ENCODE results near the gene COTL1. TPM values are rescaled to one million over a fixed set of nuclear protein-coding genes. Genes with fewer than 3 reads are reported as not detected.
"Not testable (repeated sequence)": the region's sequence is repeated elsewhere in the genome, so short reads cannot be mapped to it uniquely, and the experiment has no call there.

The COTL1 gene
- total RNA-seq, 4 donors from 2014 or later = 19.1 to 66.9 (median 29.4) TPM

DNA sequence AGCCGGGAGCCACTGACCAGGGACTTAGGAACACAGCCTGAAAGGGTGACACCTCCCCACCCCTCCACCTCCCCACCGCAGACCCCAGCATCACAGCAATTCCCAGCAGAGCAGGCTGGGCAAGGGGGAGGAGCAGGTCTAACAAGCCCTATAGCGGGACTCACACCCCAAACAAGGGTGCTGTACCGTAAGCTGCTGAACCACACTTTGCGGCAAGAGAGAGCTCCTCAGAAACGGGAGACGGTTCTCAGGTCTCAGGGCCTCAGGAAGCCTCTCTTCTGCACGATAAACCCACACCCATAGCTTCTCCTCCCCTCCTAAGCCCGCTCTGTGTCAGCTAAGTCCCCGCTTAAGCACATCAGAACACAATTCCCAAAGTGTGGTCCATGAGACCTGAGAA is 11.7 kb upstream of the COTL1 start:
- Histone ChIP-seq H3K27me3 (no peaks in the 10 kb centered on the region), H3K9me3 (no peaks in the 10 kb centered on the region), H3K27ac (no peak overlapping the region), H3K4me1 (no peaks in the 10 kb centered on the region), H3K36me3 (no peaks in the 10 kb centered on the region), H3K4me3 (no peak overlapping the region)
- DNase-seq = no peak
- intact Hi-C loops (cut with DNase I; ENCODE audit: low total_unique reads) = no loop called here
- no peak for TF ChIP-seq POLR2A (IDR thresholded peaks at IDR 0.05)
- TF ChIP-seq, protein P1, sequence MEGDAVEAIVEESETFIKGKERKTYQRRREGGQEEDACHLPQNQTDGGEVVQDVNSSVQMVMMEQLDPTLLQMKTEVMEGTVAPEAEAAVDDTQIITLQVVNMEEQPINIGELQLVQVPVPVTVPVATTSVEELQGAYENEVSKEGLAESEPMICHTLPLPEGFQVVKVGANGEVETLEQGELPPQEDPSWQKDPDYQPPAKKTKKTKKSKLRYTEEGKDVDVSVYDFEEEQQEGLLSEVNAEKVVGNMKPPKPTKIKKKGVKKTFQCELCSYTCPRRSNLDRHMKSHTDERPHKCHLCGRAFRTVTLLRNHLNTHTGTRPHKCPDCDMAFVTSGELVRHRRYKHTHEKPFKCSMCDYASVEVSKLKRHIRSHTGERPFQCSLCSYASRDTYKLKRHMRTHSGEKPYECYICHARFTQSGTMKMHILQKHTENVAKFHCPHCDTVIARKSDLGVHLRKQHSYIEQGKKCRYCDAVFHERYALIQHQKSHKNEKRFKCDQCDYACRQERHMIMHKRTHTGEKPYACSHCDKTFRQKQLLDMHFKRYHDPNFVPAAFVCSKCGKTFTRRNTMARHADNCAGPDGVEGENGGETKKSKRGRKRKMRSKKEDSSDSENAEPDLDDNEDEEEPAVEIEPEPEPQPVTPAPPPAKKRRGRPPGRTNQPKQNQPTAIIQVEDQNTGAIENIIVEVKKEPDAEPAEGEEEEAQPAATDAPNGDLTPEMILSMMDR (IDR thresholded peaks at IDR 0.05) = no peak

DNA sequence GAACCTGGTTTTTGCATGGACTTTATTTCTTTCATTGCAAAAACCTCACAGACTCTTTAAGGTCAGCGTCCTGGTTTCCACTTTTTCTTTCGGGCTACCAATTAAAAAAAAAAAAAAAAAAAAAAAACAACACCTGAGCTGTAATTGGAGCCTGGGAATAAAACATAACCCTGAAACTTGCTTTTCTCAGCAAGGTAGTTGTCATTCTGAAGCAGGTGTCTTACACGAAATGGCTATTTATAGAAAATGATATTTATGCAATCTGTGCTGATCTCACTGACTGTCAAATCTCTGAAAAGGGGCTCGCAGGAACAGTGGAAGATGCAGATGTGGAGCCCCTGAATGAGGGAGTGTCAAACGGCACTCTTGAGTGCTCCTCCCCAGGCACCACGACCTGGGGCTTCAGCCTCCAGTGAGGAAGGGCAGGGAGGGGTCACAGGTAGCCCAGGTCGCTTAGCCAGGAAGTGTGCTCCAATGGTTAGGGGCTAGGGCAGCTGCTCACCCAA is 10.4 kb upstream of the COTL1 start:
- Histone ChIP-seq H3K36me3 (no peaks in the 10 kb centered on the region), H3K27me3 (no peaks in the 10 kb centered on the region), H3K4me3 (no peak overlapping the region), H3K4me1 (no peaks in the 10 kb centered on the region), H3K27ac (no peak overlapping the region), H3K9me3 (no peaks in the 10 kb centered on the region)
- intact Hi-C loops (cut with DNase I; ENCODE audit: low total_unique reads) = no loop called here
- no peak for TF ChIP-seq POLR2A (IDR thresholded peaks at IDR 0.05)
- TF ChIP-seq, protein P1 (IDR thresholded peaks at IDR 0.05) = no peak
- no peak for DNase-seq

DNA sequence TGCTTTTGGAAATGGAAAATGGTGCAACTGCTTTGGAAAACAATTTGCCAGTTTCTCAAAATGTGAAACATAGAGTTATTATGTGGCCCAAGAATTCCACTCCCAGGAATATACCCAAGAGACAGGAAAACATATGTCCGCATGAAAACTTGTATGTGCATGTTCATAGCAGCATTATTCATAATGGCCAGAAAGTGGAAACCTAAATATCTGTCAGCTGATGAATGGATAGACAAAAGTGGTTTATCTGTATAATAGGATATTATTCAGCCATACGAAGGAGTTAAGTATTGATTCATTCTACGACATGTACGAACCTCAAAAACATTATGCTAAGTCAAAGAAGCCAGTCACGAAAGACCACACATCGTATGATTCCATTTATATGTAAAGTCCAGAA is 7.7 kb upstream of the COTL1 start:
- DNase-seq = no peak
- H3K4me3 ChIP-seq = no peak overlapping the region
- no peak for TF ChIP-seq POLR2A (IDR thresholded peaks at IDR 0.05)
- TF ChIP-seq, protein P1 (IDR thresholded peaks at IDR 0.05) = no peak
- H3K36me3 ChIP-seq = no peaks in the 10 kb centered on the region
- intact Hi-C loops (cut with DNase I; ENCODE audit: low total_unique reads) = no loop called here
- no peaks in the 10 kb centered on the region for H3K9me3 ChIP-seq
- no peaks in the 10 kb centered on the region for H3K4me1 ChIP-seq
- no peak overlapping the region for H3K27ac ChIP-seq
- H3K27me3 ChIP-seq = no peaks in the 10 kb centered on the region

DNA sequence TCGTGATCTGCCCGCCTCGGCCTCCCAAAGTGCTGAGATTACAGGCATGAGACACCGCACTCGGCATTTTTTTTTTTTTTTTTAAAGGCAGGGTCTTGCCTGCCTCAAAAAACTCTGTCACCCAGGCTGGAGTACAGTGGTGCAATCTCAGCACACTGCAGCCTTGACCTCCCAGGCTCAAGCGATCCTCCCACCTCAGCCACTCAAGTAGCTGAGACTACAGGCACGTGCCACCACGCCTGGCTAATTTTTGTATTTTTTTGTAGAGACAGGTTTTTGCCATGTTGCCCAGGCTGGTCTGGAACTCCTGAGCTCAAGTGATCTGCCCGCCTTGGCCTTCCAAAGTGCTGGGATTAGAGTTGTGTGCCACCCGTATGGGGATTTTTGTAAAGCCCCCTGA is 3.0 kb upstream of the COTL1 start:
- not testable (repeated sequence) for H3K27ac ChIP-seq, DNase-seq, H3K4me1 ChIP-seq, H3K4me3 ChIP-seq, H3K27me3 ChIP-seq, H3K36me3 ChIP-seq, H3K9me3 ChIP-seq
- intact Hi-C loops (cut with DNase I; ENCODE audit: low total_unique reads) = loop anchor here (5.0 kb wide), 1 partner anchor 109 kb away; no protein-coding TSS in a partner anchor

DNA sequence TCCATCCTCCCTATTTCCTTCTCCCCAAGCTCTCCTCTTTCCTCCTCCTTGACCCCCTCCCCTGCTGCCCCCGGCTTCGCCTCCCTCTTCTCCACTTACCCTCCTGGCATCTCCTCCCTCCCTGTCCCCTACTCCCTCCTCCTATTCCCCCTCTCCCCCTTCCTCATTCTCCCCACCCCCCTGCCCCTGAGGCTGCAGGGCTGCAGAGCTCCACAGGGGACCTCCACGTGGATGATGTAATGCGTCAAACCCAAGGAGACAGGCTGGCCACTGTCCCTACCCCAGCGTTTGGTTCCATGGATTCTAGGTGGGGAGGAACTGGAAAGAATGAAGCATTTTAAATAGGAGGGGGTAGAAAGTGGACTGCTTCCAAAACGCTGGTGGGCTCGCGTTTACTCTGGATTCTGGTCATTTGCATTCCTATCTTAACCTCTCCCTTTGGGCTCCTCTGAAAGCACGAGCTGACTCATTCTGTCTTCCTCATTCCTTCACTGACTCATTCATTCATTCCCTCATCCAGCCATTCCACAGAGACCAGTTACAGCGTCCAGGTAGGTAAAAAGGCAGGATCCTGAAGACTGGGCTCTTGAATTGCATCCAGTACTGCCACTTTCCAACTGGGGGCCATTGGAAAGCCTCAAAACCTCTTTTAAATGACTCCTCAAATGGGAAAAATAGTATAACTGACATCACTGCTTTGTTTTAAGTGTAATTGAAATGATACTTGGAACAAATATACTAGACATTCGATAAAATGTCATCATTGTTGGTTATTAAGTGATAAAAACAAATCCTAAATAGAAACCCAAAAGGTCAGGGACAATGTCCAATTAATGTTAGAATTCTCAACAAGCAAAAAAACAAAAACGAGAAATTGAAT is 943 bp upstream of the COTL1 start:
- Histone ChIP-seq H3K36me3 (no peaks in the 10 kb centered on the region), H3K9me3 (no peaks in the 10 kb centered on the region), H3K4me3 (peak overlapping the region in 1 of 2 donors; percentile 3), H3K27ac (peak overlapping the region; percentile 68 to 88), H3K27me3 (no peaks in the 10 kb centered on the region), H3K4me1 (no peaks in the 10 kb centered on the region)
- intact Hi-C loops (cut with DNase I; ENCODE audit: low total_unique reads) = no loop called here
- DNase-seq = peak; percentile 59 to 67
- TF ChIP-seq, protein P1 (IDR thresholded peaks at IDR 0.05) = peak in 1 of 4 experiments; percentile 4
- TF ChIP-seq POLR2A (IDR thresholded peaks at IDR 0.05) = no peak
